ENCODE measurements around the gene CHCHD6. TPM values are rescaled to one million over a fixed set of nuclear protein-coding genes. Genes with fewer than 3 reads are reported as not detected.

CHCHD6 gene
- total RNA-seq, 1 experiment from 2014 or later, result 36.3 TPM

DNA sequence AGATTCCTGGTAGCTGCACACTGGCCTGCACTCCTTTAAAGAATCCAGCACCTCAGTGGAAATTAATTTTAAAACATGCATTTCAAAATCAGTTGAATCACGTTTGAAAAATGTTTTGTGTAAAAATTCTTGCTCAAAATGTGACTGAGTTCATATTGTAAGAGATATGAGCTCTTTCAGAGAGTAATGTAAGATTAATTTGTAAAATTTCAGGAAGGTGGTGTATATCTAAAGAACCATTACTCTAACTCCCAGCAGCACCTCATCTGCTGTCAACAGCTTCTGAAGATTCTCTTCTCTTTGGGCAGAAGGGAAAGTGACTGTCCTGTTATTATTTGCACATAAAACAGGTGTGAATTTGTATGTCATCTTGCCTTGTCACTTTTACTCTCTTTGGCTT, 181.4 kb downstream of the CHCHD6 start:
- ChIA-PET RAD21 (ENCODE audit: low non-redundant PET in 1 of 2, low total read pairs in 2 of 2, uncharacterized antibody in 2 of 2, unreplicated experiment in 2 of 2) (no interaction called here), POLR2A (no interaction called here), CTCF (no interaction called here)
- ATAC-seq (no peak), DNase-seq (ENCODE audit: low read depth, low spot score) (no peak)
- intact Hi-C loops (cut with micrococcal nuclease), result no loop called here
- H3K9ac ChIP-seq (ENCODE audit: low read length), result no peak overlapping the region
- no peaks in the 10 kb centered on the region for H3K9me2 ChIP-seq (ENCODE audit: insufficient read depth)
- no peak overlapping the region for H2AFZ ChIP-seq (ENCODE audit: low read depth, low read length, poor library complexity, severe bottlenecking)
- TF ChIP-seq SRF (IDR thresholded peaks at IDR 0.05; ENCODE audit: low read depth), result no peak
- no peak for TF ChIP-seq POLR2AphosphoS5 (IDR thresholded peaks at IDR 0.05; ENCODE audit: low read depth, low read length)
- TF ChIP-seq, protein P1, sequence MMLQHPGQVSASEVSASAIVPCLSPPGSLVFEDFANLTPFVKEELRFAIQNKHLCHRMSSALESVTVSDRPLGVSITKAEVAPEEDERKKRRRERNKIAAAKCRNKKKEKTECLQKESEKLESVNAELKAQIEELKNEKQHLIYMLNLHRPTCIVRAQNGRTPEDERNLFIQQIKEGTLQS (IDR thresholded peaks at IDR 0.05), result no peak
- TF ChIP-seq SIN3A (IDR thresholded peaks at IDR 0.05; ENCODE audit: low read depth), result no peak
- TF ChIP-seq SP1 (IDR thresholded peaks at IDR 0.05; ENCODE audit: low read depth), result no peak
- no peak for TF ChIP-seq EGR1 (IDR thresholded peaks at IDR 0.05; ENCODE audit: low read depth)
- TF ChIP-seq ZFX (IDR thresholded peaks at IDR 0.05), result no peak
- TF ChIP-seq ELF1 (IDR thresholded peaks at IDR 0.05; ENCODE audit: borderline replicate concordance, low read depth), result no peak
- TF ChIP-seq, protein P2, sequence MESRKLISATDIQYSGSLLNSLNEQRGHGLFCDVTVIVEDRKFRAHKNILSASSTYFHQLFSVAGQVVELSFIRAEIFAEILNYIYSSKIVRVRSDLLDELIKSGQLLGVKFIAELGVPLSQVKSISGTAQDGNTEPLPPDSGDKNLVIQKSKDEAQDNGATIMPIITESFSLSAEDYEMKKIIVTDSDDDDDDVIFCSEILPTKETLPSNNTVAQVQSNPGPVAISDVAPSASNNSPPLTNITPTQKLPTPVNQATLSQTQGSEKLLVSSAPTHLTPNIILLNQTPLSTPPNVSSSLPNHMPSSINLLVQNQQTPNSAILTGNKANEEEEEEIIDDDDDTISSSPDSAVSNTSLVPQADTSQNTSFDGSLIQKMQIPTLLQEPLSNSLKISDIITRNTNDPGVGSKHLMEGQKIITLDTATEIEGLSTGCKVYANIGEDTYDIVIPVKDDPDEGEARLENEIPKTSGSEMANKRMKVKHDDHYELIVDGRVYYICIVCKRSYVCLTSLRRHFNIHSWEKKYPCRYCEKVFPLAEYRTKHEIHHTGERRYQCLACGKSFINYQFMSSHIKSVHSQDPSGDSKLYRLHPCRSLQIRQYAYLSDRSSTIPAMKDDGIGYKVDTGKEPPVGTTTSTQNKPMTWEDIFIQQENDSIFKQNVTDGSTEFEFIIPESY (IDR thresholded peaks at IDR 0.05; ENCODE audit: extremely low read depth, insufficient replicate concordance, low read length), result no peak
- no peak for TF ChIP-seq TCF7L2 (IDR thresholded peaks at IDR 0.05; ENCODE audit: borderline replicate concordance, extremely low read depth, insufficient read depth, insufficient read length)
- no peak for TF ChIP-seq CEBPB (IDR thresholded peaks at IDR 0.05; ENCODE audit: low read depth)
- TF ChIP-seq CBX3 (IDR thresholded peaks at IDR 0.05; ENCODE audit: low read depth), result no peak
- TF ChIP-seq, protein P3, sequence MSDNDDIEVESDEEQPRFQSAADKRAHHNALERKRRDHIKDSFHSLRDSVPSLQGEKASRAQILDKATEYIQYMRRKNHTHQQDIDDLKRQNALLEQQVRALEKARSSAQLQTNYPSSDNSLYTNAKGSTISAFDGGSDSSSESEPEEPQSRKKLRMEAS (IDR thresholded peaks at IDR 0.05), result no peak
- no peak for TF ChIP-seq ZNF274 (IDR thresholded peaks at IDR 0.05; ENCODE audit: low read depth, low read length)
- TF ChIP-seq FOSL1 (IDR thresholded peaks at IDR 0.05; ENCODE audit: low read depth), result no peak
- no peak for TF ChIP-seq EZH2phosphoT487 (IDR thresholded peaks at IDR 0.05; ENCODE audit: borderline replicate concordance)
- TF ChIP-seq EZH2 (IDR thresholded peaks at IDR 0.05), result no peak
- no peak for TF ChIP-seq JUND (IDR thresholded peaks at IDR 0.05)
- no peak for TF ChIP-seq YY1 (IDR thresholded peaks at IDR 0.05; ENCODE audit: extremely low read depth, insufficient replicate concordance, low read depth, low read length)
- no peak for TF ChIP-seq CTCF (IDR thresholded peaks at IDR 0.05 in 2 of 3, conservative IDR thresholded peaks at IDR 0.05 in 1 of 3; ENCODE audit: borderline replicate concordance in 1 of 3, insufficient read depth in 1 of 3, low read depth in 2 of 3, low read length in 2 of 3)
- H4K20me1 ChIP-seq (ENCODE audit: insufficient read depth), result no peaks in the 10 kb centered on the region
- H3K27ac ChIP-seq (ENCODE audit: low read depth, low read length), result no peak overlapping the region
- H3K9me3 ChIP-seq (ENCODE audit: control insufficient read depth in 1 of 2, insufficient read depth in 1 of 2, low read depth in 1 of 2, low read length in 2 of 2), result no peaks in the 10 kb centered on the region
- no peaks in the 10 kb centered on the region for H3K4me1 ChIP-seq (ENCODE audit: control insufficient read depth in 1 of 2, insufficient read depth in 2 of 2, low read length in 2 of 2)
- no peaks in the 10 kb centered on the region for H3K36me3 ChIP-seq (ENCODE audit: control insufficient read depth in 1 of 2, insufficient read depth in 2 of 2, low read length in 2 of 2)
- H3K27me3 ChIP-seq (ENCODE audit: insufficient read depth, low read length), result no peaks in the 10 kb centered on the region
- H3K4me2 ChIP-seq (ENCODE audit: low read length), result no peak overlapping the region
- no TSS peak for BruUV-seq (replicated peaks)
- H3K4me3 ChIP-seq (replicated peaks in 1 of 2; ENCODE audit: low read depth in 1 of 2, low read length in 2 of 2), result no peak overlapping the region
- no peaks in the 10 kb centered on the region for H3K79me2 ChIP-seq (ENCODE audit: insufficient read depth, low read length)

Measured in HCT116 (cell line).